Glomerular endothelial cell (primary cell): ENCODE results near the gene PPHLN1. TPM values are rescaled to one million over a fixed set of nuclear protein-coding genes. Genes with fewer than 3 reads are reported as not detected.
A peak's percentile ranks its signal among the peaks of the same experiment; 100 is the strongest.
"Not testable (repeated sequence)": the region's sequence is repeated elsewhere in the genome, so short reads cannot be mapped to it uniquely, and the experiment has no call there.

ENCODE experiments used
- DNase-seq: peaks from one replicate; pipeline ENCODE4 v3.0.0-alpha.2; 2011; ENCODE audit warnings: low read depth, low spot score; ENCODE audit errors: extremely low read depth
- total RNA-seq: library from RNA; depleted of rRNA; stranded (reverse); fragments of >200 nt; gene quantifications from 2 replicates; pipeline ENCODE4 v1.2.3, GENCODE V29; 2015

Gene PPHLN1
- total RNA-seq, 1 donor from 2014 or later, result 80.5 TPM

DNA sequence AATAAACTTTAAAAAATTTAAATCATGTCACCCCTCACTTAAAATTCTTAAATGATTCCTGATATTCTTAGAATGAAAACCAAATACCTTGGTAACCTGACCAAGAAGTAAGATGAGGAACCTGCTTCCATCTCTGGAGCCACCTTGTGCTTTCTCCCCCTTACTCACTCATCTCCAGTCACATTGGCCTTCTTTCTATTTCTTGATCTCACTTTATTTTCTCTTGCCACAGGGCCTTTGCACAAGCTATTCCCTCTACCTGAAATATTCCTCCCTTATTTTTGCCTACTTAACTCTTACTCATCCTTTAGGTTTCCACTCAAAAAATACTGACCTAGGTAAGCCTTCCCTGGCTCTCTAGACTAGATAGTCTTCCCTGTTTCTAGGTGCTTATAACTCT, 5.2 kb upstream of the PPHLN1 start:
- DNase-seq, result no peak

DNA sequence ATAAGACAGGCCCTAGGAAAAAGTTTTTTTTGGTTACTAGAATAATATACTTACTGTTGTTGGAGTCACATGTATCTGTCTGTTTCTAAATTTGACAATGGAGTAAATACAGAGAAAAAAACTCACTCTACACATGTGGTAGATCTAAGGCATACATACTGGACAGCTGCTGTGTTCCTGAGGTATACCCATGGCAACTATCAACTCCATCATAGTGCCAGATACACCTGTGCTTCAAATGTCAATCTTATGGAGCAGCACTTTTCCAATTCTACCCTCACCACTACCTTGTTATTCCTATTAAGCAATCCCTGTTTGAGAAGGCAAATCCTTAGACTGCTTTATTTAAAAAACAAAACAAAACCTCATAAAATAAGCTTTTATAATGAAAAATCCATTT, 3.4 kb upstream of the PPHLN1 start:
- no peak for DNase-seq

DNA sequence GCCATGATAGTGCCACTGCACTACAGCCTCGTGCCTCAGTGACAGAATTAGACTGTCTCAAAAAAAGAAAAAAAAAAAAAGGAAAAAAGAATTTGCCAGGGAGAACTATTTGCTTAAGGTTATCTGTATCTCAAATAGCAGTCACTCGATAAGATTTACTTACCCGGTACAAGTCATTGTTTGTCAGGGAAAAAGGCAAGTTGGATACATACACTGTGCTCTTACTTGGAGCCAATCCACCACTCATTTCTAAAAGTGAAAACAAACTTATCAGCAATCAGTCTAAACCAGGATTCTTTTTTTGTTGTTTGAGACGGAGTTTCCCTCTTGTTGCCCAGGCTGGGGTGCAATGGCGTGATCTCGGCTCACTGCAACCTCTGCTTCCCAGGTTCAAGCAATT, 2.1 kb upstream of the PPHLN1 start:
- no peak for DNase-seq

DNA sequence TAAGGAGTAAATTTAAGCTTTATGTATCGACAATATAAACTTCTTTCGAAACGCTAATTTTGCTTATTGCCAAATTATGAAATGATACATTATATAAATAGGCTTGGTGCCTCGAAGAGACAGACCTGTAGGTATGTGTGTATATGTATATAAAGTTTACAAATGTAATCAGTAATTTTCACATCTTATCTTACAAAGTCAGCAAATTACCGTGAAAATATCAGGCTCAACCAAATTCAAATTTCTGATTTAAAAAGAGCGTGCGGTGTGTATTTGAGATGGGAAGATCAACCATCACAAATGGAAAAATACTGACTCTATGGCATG, 678 bp upstream of the PPHLN1 start:
- no peak for DNase-seq

DNA sequence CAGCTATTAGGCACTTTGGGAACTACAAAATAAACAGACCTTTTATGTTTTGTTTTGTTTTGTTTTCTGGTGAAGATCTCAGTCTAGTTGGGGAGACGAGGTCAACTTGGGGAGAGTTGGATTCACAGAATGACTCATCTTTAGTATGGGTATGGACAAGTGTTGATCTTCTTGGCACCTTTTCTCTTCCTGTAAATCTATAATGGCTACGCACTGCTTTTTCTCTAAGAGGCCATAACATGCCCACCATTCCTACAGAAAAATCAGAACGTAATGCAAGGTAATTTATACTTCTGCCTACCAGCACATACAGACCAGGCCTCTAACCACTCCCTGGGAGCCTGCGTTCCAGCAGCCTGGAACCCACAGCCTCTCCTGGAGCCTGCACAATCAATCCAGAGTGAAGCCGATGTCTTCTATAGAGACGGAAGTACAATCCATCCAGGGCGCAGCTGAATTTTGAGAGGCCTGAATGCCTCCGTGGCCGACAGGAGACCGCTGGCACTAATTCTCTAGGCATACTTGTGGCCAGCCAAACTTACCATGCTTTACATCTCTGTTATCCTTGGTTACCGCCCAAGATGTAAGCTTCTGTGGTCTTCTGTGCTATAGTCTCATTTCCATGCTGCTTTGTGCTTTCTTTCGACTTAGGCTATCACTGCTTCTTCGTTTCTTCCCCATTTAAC, 717 bp downstream of the PPHLN1 start:
- DNase-seq, result no peak

DNA sequence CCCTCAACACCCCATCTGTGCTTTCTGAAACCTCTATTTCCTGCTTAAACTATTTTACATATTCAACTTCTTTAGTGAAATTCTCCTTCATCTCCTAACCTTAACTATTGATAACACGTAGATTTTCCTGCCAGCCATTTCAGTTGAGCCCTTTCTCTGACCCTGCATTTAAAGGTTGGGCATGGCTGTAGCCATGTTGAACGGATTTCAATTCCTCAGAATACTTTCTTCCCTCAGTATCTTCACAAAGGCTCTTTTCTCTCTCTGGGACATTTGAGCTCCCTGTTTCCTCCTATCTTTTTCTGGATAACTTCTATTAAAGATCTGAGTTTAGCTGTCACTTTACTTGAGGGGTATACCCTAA, 1.2 kb downstream of the PPHLN1 start:
- no peak for DNase-seq

DNA sequence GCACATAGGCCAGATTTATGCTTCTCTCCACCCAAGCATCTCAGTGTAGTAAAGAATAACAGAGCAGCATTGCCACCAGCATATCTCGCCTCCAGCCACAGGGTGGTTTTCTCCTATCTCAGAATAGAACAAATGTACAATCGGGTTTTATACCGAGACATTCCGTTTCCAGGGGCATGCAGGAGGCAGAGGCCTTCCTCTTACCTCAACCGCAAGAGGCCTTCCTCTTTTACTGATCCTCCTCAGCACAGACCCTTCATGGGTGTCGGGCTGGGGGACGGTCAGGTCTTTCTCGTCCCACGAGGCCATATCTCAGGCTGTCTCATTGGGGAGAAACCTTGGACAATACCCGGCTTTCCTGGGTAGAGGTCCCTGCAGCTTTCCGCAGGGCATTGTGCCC, 4.1 kb downstream of the PPHLN1 start:
- DNase-seq, result not testable (repeated sequence)

DNA sequence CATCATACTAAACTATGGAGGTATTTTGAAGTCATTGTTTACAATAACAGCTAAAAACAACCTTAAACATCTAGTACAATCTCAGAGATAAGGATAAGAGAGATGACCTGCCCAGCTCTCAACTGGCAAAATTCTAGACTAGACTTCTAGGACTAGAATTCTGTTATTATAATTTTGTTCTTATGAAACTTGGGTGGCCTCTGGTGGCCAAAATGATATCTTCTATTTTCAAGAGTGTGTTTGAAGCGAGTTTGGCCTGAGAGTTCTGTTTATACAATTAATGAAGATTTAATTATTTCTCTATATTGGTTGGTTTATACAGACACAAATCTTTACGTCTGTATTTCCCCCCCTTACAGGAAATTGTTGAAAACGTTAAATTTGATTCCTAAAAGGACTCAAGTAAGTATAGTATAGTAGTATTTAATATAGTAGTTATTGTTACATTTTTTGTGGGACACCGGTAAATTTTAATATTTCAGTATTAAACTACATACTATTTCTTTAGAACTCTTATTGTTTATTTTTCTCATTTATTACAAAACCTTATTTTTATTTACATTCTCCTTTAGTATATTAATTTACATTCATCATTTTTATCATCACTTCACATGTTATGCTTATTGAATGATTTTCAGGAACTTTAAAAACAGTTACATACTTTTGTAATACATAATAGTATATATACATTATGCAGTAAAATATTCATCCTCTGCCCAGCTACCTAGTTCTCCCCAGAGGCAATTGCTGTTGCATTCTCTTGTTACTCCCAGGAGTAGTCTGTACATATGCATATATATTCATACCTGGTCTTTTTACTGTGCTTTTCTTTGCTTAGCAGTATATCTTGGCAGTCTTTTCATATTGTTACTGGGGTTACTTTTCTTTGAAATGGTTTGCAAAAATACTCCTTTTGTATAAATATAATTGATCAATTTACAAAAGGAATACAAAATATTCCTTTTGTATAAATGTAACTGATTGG, 6.6 kb downstream of the PPHLN1 start:
- peak; percentile 50 for DNase-seq

DNA sequence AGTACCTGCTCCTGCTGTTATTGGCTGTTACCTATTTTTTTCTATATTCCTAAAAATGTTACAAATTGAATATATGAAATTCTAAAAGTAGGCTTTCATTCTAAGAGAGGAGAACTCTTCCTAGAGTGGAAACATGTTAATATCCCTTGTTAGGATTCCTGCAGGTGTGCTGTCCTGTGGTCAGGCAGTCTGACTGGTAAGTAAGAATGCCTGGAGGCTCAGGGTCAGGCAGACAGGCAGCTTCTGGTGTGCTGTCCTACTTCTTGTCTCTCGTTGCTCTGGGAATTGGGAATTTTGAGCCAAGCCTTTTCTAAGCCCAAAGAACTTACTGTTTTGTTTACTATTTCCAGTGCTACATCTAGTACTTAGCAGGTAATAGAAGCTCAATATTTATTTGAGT, 10.3 kb downstream of the PPHLN1 start:
- DNase-seq, result no peak

DNA sequence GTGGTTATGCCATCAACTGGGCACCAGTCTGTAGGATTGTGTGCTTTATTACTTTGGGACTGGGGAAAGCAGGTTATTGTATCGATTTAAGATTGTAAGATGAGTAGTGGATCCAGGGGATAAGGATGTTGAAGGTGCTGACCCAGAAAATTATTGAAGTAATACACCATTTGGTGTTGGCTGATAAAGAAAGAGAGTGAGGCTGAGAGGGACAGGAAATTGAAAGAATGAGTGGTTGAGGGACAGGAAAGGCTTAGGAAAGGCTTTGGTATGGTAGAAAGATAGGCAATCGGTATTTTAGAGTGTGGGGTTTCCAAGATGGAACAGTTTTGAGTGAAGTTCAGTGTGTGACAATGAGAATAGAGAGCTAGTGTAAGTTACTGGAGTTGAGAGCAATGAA, 12.3 kb downstream of the PPHLN1 start:
- no peak for DNase-seq

DNA sequence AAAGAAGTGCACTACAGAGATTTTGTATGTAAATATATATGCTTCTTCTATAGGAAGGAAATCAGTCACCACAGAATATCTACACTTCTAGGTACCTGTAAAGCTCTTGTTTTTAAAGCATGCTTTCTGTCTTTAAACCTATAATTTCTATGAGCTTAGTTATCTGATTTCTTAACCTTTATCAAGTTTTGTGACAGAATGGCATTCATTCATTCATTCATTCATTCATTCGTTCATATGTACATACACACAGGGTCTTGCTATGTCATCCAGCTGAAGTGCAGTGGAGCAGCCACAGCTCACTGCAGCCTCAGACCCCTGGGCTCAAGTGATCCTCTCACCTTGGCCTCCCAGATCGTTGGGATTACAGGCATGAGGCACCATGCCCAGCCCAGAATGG, 16.1 kb downstream of the PPHLN1 start:
- no peak for DNase-seq

DNA sequence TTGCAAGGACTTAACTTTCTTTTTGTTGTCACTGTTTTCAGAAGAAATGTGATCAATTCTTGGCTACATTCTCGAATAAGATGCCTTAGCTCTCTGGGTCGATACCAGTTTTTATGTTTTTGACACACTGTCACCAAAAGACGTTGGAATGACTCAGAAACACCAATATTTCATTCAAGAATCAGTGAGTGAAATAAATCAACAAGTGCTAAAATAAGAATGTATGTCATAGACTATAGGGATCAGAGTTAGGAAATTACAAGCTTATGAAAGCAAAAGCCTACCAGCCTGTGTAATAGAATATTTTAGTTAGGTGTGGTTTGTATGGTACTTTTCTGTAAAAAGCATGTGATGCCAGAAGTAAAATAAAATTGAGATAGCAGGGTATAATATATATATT, 17.8 kb downstream of the PPHLN1 start:
- no peak for DNase-seq

DNA sequence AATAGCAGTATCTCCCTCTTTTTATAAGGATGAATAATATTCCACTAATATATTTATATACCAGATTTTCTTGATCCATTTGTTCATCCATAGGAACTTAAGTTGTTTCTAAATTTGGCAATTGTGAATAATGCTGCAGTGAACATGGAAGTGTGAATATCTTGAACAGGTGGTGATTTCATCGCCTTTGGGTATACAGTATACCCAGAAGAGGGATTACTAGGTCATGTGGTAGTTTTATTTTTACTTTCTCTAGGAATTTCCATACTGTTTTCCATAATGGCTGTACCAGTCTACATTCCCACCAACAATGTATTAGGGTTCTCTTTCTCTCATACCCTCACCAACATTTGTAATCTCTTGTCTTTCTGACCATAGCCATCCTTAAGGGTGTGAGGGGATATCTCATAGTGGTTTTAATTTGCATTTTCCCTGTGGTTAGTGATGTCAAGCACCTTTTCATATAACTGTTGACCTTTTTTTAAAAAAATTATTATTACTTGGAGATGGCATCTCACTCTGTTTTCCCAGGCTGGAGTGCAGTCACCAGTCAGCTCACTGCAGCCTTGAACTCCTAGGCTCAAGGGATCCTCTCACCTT, 20.5 kb downstream of the PPHLN1 start:
- no peak for DNase-seq

DNA sequence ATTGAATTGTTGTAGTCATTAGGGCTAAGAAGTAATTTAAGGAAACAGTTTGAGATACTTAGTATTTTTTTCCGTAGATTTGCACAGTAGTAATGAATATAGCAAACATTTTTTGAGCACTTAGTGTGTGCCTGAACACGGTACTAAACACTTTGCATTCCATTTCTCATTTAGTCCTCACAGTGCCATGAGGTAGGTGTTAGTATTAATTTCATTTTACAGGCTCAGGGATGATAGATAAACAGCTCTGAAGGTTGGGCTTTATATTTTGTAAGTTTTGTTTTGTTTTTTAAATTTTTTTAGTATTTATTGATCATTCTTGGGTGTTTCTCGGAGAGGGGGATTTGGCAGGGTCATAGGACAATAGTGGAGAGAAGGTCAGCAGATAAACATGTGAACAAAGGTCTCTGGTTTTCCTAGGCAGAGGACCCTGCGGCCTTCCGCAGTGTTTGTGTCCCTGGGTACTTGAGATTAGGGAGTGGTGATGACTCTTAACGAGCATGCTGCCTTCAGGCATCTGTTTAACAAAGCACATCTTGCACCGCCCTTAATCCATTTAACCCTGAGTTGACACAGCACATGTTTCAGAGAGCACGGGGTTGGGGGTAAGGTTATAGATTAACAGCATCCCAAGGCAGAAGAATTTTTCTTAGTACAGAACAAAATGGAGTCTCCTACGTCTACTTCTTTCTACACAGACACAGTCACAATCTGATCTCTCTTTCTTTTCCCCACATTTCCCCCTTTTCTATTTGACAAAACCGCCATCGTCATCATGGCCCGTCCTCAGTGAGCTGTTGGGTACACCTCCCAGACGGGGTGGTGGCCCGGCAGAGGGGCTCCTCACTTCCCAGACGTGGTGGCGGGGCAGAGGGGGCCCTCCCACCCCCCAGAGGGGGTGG, 23.4 kb downstream of the PPHLN1 start:
- DNase-seq, result not testable (repeated sequence)

DNA sequence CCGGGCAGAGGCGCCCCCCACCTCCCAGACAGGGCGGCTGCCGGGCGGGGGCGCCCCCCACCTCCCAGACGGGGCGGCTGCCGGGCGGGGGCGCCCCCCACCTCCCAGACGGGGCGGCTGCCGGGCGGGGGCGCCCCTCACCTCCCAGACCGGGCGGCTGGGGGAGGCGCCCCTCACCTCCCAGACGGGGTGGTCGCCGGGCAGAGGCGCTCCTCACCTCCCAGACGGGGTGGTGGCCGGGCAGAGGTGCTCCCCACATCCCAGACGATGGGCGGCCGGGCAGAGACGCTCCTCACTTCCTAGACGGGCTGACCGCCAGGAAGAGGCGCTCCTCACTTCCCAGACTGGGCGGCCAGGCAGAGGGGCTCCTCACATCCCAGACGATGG, 24.0 kb downstream of the PPHLN1 start:
- not testable (repeated sequence) for DNase-seq

DNA sequence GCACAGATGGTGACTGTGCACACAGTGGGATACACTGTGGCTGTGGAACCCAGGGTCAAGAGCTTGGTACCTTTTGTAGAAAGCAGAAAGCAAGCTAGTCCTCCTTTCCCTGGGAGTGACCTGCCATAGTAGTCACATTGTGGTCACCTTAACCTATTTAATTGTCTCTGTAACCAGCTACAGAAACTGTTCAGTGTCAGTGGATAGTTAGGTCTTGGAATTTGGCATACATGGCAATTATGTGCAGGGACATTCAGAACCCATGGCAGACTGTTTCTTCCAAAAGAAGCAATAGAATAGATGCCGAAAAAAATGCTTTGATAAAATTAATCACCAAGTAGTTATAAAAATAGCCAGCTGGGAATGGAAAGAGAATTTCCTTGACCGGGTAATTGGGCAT, 30.4 kb downstream of the PPHLN1 start:
- no peak for DNase-seq

DNA sequence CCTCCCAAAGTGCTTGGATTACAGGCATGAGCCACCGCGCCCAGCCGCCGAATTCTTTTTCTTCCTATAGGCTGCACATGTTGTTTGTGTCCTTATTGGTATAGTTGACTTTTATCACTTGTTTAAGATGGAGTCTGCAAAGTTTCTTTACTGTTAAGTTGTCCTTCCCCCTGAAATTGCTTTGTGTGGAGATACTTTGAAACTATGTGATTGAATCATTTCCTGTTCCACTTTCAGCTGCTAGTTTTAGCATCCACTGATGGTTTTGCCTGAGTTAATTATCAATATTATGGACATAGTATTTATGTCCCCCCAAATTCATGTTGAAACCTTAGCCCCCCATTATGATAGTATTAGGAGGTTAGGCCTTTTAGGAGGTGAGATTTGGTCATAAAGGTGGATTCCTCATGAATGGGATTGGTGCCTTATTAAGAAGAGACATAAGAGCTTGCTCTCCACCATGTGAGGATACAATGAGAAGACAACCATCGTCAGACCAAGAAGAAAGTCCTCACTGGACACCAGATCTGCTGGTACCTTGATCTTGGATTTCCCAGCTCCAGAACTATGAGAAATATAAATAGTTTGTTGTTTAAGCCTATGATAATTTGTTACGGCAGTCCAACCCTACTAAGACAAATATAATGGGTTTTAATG, 34.9 kb downstream of the PPHLN1 start:
- DNase-seq, result no peak

DNA sequence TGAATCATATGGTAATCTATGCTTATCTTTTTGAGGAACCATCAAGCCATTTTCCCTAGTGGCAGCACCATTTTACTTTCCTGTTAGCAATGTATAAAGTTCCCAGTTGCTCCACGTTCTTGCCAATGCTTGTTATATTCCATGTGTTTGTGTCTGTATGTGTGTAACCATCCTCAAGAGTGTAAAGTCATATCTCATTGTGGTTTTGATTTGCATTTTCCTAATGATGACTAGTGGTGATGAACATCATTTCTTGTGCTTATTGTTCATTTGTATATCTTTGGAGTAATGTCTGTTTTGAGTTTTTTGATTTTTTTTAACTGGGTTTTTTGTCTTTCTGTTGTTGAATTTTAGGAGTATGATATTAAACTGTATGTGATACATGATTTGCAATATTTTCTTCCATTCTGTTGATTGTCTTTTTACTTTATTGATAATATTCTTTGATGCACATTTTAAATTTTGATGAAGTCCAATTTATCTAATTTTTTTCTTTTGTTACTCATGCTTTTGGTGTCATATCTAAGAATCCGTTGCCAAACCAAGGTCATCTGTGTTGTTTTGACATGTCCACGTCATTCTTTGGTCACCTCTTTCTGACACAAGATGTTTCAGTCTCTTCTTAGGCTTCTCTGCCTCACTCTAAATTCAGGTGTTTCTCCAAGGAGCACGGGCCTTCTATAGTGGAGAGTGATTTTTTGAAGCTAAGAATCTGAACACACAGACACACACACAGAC, 36.1 kb downstream of the PPHLN1 start:
- DNase-seq, result no peak

DNA sequence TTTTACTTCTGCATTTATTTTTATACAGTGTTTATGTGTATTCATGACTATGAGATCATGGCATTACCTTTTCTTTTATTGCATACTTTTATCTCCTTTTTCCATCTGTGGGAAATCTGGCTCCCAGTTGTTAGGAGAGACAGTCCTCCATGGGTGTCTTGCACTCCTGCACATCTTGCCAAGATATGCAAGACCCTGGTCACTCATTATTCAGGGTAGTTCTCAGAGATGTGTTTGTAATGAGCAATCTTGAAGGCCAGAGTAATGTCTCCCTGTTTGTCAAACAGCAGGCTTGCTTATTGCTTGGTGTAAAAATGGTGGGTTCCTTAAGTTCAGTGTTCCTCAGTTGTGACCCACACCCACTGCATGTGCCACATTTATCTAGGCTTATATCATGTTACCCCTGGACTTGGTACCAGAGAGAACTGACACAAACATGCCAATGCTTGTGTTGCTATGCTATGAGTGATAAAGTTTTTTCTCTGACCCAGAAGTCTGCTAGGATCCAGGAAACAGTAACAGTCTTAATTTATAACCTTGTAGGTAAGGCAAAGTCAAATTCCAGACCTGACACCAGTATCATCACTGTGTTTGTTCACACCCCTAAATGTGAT, 36.8 kb downstream of the PPHLN1 start:
- DNase-seq, result no peak
